SU-DHL-6 (cell line): Measurements from ENCODE around the gene ANKS1B.

ENCODE experiments used
- H2AFZ ChIP-seq: fragments of 200-600 bp; sonication (generic); 2 replicates; pipeline ENCODE4 v1.6.1; 2014; ENCODE audit warnings: low read depth, mild to moderate bottlenecking, moderate library complexity, mixed read lengths, antibody characterized with exemption, low read length; ENCODE audit not compliant: severe bottlenecking
- H3F3A ChIP-seq: fragments of 200-600 bp; shearing (Covaris generic); 2 replicates; pipeline ENCODE4 v1.6.0; 2016; ENCODE audit warnings: antibody characterized with exemption, mild to moderate bottlenecking; ENCODE audit not compliant: insufficient read depth
- H3K27ac ChIP-seq: fragments of 200-600 bp; sonication (generic); 2 replicates; pipeline ENCODE4 v1.5.1; 2016; ENCODE audit warnings: low read depth, mild to moderate bottlenecking, low read length, moderate library complexity, mixed read lengths
- H3K27me3 ChIP-seq: fragments of 200-600 bp; sonication (generic), shearing (Covaris generic); 2 replicates; pipeline ENCODE4 v1.6.0; 2014; ENCODE audit warnings: mild to moderate bottlenecking, low read length
- H3K36me3 ChIP-seq: fragments of 200-600 bp; sonication (generic); 2 replicates; pipeline ENCODE4 v1.6.1; 2014; ENCODE audit warnings: mild to moderate bottlenecking, low read length, mixed read lengths
- H3K4me2 ChIP-seq: fragments of 300-600, 200-600 bp; shearing (Covaris generic), sonication (generic); 2 replicates; pipeline ENCODE4 v1.6.0; 2014; ENCODE audit warnings: low read length, low read depth, mild to moderate bottlenecking; ENCODE audit not compliant: poor library complexity, severe bottlenecking
- H3K4me3 ChIP-seq: fragments of 200-600 bp; sonication (generic); 2 replicates; pipeline ENCODE4 v1.5.1; 2014; ENCODE audit warnings: antibody characterized with exemption, low read length, mild to moderate bottlenecking, mixed read lengths; ENCODE audit not compliant: insufficient read depth, poor library complexity, severe bottlenecking
- H3K79me2 ChIP-seq: fragments of 200-600 bp; sonication (generic); 2 replicates; pipeline ENCODE4 v1.6.1; 2014; ENCODE audit warnings: mild to moderate bottlenecking, low read length, moderate library complexity; ENCODE audit not compliant: insufficient read depth
- H3K9ac ChIP-seq: fragments of 200-600 bp; sonication (generic); 2 replicates; pipeline ENCODE4 v1.7.0; 2014; ENCODE audit warnings: mild to moderate bottlenecking, low read length
- H3K9me2 ChIP-seq: fragments of 200-600 bp; sonication (generic); replicated peaks from 2 replicates; pipeline ENCODE4 v1.6.1; 2014; ENCODE audit warnings: low read length; ENCODE audit not compliant: insufficient read depth
- H3K9me3 ChIP-seq: fragments of 200-600 bp; sonication (generic); 2 replicates; pipeline ENCODE4 v1.6.1; 2014; ENCODE audit warnings: low read length, mixed read lengths; ENCODE audit not compliant: insufficient read depth
- H4K20me1 ChIP-seq: fragments of 200-600 bp; sonication (generic); 2 replicates; pipeline ENCODE4 v1.6.1; 2014; ENCODE audit warnings: low read depth, mild to moderate bottlenecking, antibody characterized with exemption, low read length, moderate library complexity, mixed read lengths
- EZH2phosphoT487 ChIP-seq: fragments of 200-600 bp; sonication (generic), shearing (Covaris generic); conservative IDR thresholded peaks from 2 replicates; pipeline ENCODE4 v1.6.1; 2018; ENCODE audit warnings: mild to moderate bottlenecking, antibody characterized with exemption, low read length, moderate library complexity, mixed read lengths
- TF ChIP-seq, protein P1 (sequence below): fragments of 200-600 bp; sonication (generic); IDR thresholded peaks from one replicate; pipeline ENCODE4 v1.5.1; 2017; ENCODE audit warnings: antibody characterized with exemption, mild to moderate bottlenecking, low read length, moderate library complexity; ENCODE audit not compliant: insufficient read depth, poor library complexity, severe bottlenecking

The ANKS1B gene

GRCh38 chr12:99054601-99055128 lies 930.1 kb downstream of the ANKS1B start:
- no peak for TF ChIP-seq EZH2phosphoT487
- TF ChIP-seq, protein P1, sequence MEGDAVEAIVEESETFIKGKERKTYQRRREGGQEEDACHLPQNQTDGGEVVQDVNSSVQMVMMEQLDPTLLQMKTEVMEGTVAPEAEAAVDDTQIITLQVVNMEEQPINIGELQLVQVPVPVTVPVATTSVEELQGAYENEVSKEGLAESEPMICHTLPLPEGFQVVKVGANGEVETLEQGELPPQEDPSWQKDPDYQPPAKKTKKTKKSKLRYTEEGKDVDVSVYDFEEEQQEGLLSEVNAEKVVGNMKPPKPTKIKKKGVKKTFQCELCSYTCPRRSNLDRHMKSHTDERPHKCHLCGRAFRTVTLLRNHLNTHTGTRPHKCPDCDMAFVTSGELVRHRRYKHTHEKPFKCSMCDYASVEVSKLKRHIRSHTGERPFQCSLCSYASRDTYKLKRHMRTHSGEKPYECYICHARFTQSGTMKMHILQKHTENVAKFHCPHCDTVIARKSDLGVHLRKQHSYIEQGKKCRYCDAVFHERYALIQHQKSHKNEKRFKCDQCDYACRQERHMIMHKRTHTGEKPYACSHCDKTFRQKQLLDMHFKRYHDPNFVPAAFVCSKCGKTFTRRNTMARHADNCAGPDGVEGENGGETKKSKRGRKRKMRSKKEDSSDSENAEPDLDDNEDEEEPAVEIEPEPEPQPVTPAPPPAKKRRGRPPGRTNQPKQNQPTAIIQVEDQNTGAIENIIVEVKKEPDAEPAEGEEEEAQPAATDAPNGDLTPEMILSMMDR, result no peak
- Histone ChIP-seq H3K9ac (no peak overlapping the region), H4K20me1 (no peaks in the 10 kb centered on the region), H3F3A (no peaks in the 10 kb centered on the region), H3K36me3 (no peaks in the 10 kb centered on the region), H3K4me3 (no peak overlapping the region), H3K9me3 (no peaks in the 10 kb centered on the region), H3K79me2 (no peaks in the 10 kb centered on the region), H3K9me2 (no peaks in the 10 kb centered on the region), H3K27me3 (no peaks in the 10 kb centered on the region), H3K4me2 (no peak overlapping the region), H2AFZ (no peak overlapping the region), H3K27ac (no peak overlapping the region)

DNA sequence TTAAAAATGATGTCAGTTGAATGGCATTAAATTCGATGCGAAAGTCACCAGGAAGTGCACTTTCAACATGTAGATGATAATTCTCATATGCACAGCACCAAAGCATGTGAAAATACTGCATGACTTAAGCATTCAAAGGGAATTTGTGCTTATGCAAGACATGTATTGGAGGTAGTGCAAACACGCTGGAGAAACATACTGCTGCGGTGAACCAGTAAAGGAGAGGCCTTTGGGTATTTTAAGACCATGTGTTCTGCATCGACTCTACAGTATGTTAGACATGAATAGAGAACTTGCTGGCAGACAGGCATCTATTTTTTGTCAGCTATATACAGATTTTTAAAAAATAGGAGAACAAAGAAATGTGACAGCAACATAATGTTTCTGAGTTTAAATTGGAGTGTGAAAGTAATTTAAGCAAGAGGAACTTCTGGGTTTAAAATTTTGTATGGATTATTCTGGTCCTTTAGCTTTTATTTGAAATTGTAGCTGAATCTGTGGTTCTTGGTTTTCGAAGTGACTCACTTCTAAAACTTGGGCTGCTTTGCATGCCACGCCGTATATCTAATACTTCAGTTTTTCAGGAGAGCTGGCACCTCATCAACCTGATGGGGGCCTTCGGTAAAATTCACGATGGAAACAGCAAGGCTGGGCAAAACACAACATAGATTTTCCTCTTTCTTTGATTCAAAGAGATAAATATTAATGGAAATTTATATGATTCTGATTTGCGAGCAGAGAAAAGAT lies 930.9 kb downstream of the ANKS1B start:
- Histone ChIP-seq H3K79me2 (no peaks in the 10 kb centered on the region), H3K36me3 (no peaks in the 10 kb centered on the region), H3K9me2 (no peaks in the 10 kb centered on the region), H3F3A (no peaks in the 10 kb centered on the region), H4K20me1 (no peaks in the 10 kb centered on the region), H3K4me3 (no peak overlapping the region), H2AFZ (no peak overlapping the region), H3K27ac (no peak overlapping the region), H3K27me3 (no peaks in the 10 kb centered on the region), H3K4me2 (no peak overlapping the region), H3K9me3 (no peaks in the 10 kb centered on the region), H3K9ac (no peak overlapping the region)
- TF ChIP-seq, protein P1, result no peak
- TF ChIP-seq EZH2phosphoT487, result no peak

DNA sequence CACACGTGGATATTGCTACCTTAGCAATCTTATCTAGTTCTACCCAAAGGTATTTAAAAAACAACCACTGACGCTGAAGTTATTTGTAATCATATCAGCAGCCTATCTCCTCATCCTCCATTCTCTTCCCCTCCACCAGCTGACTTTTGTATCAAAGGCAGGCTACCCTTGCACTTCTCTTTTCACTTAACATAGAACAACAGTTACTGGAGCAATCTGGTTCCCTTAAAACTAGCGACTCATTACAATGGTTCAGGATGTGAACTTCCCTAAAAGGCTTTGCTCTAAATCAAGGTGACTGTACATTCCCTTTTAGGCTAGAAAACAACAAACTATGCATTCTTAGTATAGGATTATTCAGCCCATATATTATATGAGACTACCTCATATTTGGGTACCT lies 935.0 kb downstream of the ANKS1B start:
- no peak overlapping the region for H3K9ac ChIP-seq
- no peaks in the 10 kb centered on the region for H4K20me1 ChIP-seq
- H3K4me2 ChIP-seq, result no peak overlapping the region
- H3K9me2 ChIP-seq, result no peaks in the 10 kb centered on the region
- no peak overlapping the region for H3K27ac ChIP-seq
- no peak overlapping the region for H2AFZ ChIP-seq
- TF ChIP-seq, protein P1, result no peak
- TF ChIP-seq EZH2phosphoT487, result no peak
- no peaks in the 10 kb centered on the region for H3K79me2 ChIP-seq
- no peaks in the 10 kb centered on the region for H3K27me3 ChIP-seq
- no peaks in the 10 kb centered on the region for H3K36me3 ChIP-seq
- H3K9me3 ChIP-seq, result peaks cover 8% of the 10 kb centered on the region; the same call in 1 of the 2 replicates
- H3F3A ChIP-seq, result no peaks in the 10 kb centered on the region
- H3K4me3 ChIP-seq, result no peak overlapping the region
